Right lobe of liver (tissue), 6 donors: ENCODE measurements around the gene TRABD2B. TPM values are rescaled to one million over a fixed set of nuclear protein-coding genes. Genes with fewer than 3 reads are reported as not detected.

Experiments
- ATAC-seq, 4 donors: fragments of 200-7000 bp; cut with Tn5 transposase; one replicate each; pipeline ENCODE4 v1.9.1; 2020; ENCODE audit warnings: mild to moderate bottlenecking in 4 of 4, moderate library complexity in 4 of 4
- DNase-seq, 3 donors: peaks; one replicate each; pipeline ENCODE4 v3.0.0-alpha.2; 2020
- H3K27ac ChIP-seq, 3 donors: fragments of 200-600 bp; one replicate each; pipeline ENCODE4 v1.8.0; 2022
- H3K27me3 ChIP-seq, 2 donors: fragments of 200-600 bp; one replicate each; pipeline ENCODE4 v1.8.0; 2022
- H3K36me3 ChIP-seq, 4 donors: fragments of 200-600 bp; sonication (generic) in 1 of 4; one replicate each; pipeline versions ENCODE4 v1.5.1 to v1.8.0; 2017 to 2022; ENCODE audit warnings: control low read depth in 1 of 4
- H3K4me1 ChIP-seq, 4 donors: fragments of 200-600 bp; sonication (generic) in 1 of 4; one replicate each; pipeline versions ENCODE4 v1.5.1 to v1.8.0; 2017 to 2022; ENCODE audit warnings: control low read depth in 1 of 4
- H3K4me3 ChIP-seq, 3 donors: fragments of 200-600 bp; one replicate each; pipeline ENCODE4 v1.8.0; 2022
- H3K9me3 ChIP-seq, 4 donors: fragments of 200-600 bp; sonication (generic) in 1 of 4; one replicate each; pipeline versions ENCODE4 v1.5.1 to v1.8.0; 2017 to 2022; ENCODE audit warnings: control low read depth in 1 of 4
- POLR2A ChIP-seq: fragments of 450-650 bp; IDR thresholded peaks from one replicate; pipeline ENCODE4 v1.6.1; 2017; ENCODE audit warnings: antibody characterized with exemption, mild to moderate bottlenecking
- WGBS: methylation state at CpG from one replicate; pipeline ENCODE4 v1.1.6; 2018; ENCODE audit warnings: low coverage, low lambda C conversion rate; ENCODE audit not compliant: insufficient coverage; ENCODE audit errors: missing lambda C conversion rate; 5-methylcytosine and 5-hydroxymethylcytosine counted together
- intact Hi-C, 2 donors: fragments of 100-400 bp; cut with DNase I; formaldehyde crosslinking; loops; one replicate each; pipeline versions ENCODE4 v1.11.2 to v1.14.1; 2022
- total RNA-seq, 6 experiments: library from RNA; depleted of rRNA in 2 of 6; stranded (reverse); fragments of >200 nt in 2 of 6; fragmentation: NEBNext Ultra II Directional in 3 of 6; extraction: Animal tissue kit (Norgen Biotek cat#: 25700) in 3 of 6; gene quantifications; one replicate each; pipeline versions ENCODE4 v1.1.0 to v1.2.4, GENCODE V29; 2016 to 2023
- TF ChIP-seq, protein P1 (sequence below), 4 donors: fragments of 200-600 bp in 3 of 4; fragments of 450-650 bp in 1 of 4; IDR thresholded peaks; one replicate each; pipeline versions ENCODE4 v1.5.1 to v1.8.0; 2016 to 2022; ENCODE audit warnings: antibody characterized with exemption in 4 of 4, mild to moderate bottlenecking in 2 of 4
- donor health status: DM: no; HTN: yes; CAD: no.
- donor health status: DM: no; HTN: no; CAD: no.
- donor health status: DM: no; HTN: no; CAD: no.
- donor health status: DM: no; HTN: yes; CAD: no.
- donor health status: DM: no; HTN: yes; CAD: no.

Gene TRABD2B
- total RNA-seq, 6 experiments from 2014 or later, result 0.55 to 9.5 (median 1.8) TPM

DNA sequence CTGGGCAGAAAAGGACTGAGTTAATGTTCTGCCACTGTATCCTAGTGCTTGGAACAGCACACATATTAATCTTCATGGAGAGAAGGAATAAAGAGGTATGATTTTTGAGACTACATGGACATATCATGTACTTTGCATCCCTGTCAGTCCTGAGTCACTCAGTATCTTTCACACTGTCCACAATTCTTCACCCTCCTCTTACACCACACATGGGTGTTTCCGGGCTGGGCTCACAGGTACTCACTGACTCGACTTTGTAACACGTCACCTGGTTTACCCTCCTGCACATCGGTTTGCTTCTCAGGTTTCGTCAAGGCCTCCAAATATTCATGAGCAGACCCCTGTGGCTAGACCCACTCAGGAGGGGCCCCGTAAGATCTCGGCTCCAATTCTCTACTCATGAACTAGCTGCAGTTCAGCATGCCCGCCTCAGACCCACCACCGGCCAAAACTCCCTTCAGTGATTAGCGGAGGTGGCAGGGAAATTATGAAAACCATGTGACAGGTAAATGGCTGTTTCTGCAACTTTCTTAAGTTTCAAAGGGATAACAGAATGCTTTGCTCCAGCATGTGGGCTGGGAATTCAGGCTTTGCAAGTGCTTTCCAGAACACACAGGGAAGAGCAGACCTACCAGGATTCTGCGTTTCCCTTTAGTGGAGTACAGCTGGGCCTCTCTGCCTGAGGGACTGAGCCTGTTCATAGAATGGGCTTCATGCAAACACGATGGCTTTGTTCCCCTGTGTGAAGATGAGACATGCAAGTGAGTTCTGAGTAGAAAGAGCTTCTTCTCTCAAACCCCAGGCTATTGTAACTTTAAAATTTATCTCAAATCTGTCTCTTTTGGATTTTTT is 31.3 kb upstream of the TRABD2B start:
- Histone ChIP-seq H3K27ac (no peak overlapping the region), H3K27me3 (no peaks in the 10 kb centered on the region), H3K4me1 (peaks cover 0 to 14% (median 0%) of the 10 kb centered on the region in 4 donors), H3K36me3 (no peaks in the 10 kb centered on the region), H3K9me3 (no peaks in the 10 kb centered on the region), H3K4me3 (no peak overlapping the region)
- TF ChIP-seq, protein P1, sequence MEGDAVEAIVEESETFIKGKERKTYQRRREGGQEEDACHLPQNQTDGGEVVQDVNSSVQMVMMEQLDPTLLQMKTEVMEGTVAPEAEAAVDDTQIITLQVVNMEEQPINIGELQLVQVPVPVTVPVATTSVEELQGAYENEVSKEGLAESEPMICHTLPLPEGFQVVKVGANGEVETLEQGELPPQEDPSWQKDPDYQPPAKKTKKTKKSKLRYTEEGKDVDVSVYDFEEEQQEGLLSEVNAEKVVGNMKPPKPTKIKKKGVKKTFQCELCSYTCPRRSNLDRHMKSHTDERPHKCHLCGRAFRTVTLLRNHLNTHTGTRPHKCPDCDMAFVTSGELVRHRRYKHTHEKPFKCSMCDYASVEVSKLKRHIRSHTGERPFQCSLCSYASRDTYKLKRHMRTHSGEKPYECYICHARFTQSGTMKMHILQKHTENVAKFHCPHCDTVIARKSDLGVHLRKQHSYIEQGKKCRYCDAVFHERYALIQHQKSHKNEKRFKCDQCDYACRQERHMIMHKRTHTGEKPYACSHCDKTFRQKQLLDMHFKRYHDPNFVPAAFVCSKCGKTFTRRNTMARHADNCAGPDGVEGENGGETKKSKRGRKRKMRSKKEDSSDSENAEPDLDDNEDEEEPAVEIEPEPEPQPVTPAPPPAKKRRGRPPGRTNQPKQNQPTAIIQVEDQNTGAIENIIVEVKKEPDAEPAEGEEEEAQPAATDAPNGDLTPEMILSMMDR (IDR thresholded peaks at IDR 0.05), result no peak
- TF ChIP-seq POLR2A, result no peak
- ATAC-seq (no peak), DNase-seq (no peak)
- intact Hi-C loops, result no loop called here
- WGBS, result 87% methylated on average over 11 of the region's 12 CpGs

DNA sequence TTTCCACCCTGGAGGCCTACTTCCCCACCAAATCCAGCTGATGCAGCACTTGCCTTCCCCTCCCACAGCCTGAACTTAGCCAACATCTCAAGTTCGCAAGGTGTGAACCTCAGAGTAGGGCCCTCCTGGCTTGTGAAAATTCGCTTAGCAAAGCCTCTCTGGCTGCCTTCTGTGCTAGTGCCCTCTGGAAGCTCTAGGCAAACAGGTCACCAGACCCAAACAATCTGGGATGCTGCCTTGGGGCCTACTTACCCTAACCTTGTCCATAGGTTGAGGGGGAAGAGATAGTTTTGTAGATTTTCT is 30.3 kb upstream of the TRABD2B start:
- 60% methylated on average over 1 of the region's 2 CpGs for WGBS
- H3K4me3 ChIP-seq, result no peak overlapping the region

DNA sequence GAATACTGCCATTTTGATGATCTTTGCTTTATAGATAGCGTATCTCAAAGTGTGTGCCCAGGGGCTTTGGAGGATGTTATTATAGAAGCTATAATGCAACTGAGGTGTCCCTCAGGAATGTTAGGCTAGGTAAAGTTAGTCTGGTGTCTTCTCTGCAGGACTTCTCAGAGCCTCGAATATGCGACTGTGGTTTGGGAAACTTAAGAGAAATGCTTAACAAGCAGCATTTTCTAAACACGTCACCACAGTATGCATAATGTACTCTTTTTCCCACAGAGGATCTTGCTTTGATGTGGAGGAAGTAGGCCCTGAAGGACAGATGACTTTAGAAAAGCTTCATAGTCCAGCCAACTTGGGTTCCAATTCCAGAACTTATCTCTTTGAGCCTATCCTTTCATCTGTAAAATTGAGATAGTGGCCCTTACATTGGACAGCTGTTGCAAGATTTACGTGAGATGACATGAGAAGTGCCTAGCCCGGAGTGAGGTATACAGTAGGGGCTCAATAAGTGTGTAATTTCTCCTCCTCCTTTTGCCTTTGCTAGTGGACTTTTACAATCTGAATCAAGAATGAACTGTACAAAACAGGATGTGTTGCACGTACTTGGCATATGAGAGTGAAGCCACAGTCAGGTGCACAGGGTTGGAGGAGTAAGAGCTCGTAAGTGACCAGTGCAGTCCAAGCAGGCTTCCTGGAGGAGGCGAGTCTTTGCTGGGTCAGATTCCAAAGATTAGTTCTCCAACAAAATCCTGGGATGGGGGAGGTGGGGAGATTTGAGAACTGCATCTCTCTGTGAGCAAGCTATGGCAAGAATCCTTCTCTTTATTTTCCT is 29.7 kb upstream of the TRABD2B start:
- ATAC-seq (no peak), DNase-seq (no peak)
- Histone ChIP-seq H3K9me3 (no peaks in the 10 kb centered on the region), H3K36me3 (no peaks in the 10 kb centered on the region), H3K4me3 (no peak overlapping the region), H3K27ac (no peak overlapping the region), H3K4me1 (peaks cover 0 to 14% (median 0%) of the 10 kb centered on the region in 4 donors), H3K27me3 (no peaks in the 10 kb centered on the region)
- intact Hi-C loops, result no loop called here
- no peak for TF ChIP-seq POLR2A
- TF ChIP-seq, protein P1 (IDR thresholded peaks at IDR 0.05), result no peak
- WGBS, result 87% methylated on average over 7 of the region's 9 CpGs

More for the DNA sequence above, 30.3 kb upstream of the TRABD2B start:
- no peaks in the 10 kb centered on the region for H3K36me3 ChIP-seq
- H3K27me3 ChIP-seq, result no peaks in the 10 kb centered on the region
- DNase-seq (no peak), ATAC-seq (no peak)
- intact Hi-C loops, result no loop called here
- peaks cover 0 to 14% (median 0%) of the 10 kb centered on the region in 4 donors for H3K4me1 ChIP-seq
- no peaks in the 10 kb centered on the region for H3K9me3 ChIP-seq
- TF ChIP-seq, protein P1 (IDR thresholded peaks at IDR 0.05), result no peak
- TF ChIP-seq POLR2A, result no peak
- H3K27ac ChIP-seq, result no peak overlapping the region

DNA sequence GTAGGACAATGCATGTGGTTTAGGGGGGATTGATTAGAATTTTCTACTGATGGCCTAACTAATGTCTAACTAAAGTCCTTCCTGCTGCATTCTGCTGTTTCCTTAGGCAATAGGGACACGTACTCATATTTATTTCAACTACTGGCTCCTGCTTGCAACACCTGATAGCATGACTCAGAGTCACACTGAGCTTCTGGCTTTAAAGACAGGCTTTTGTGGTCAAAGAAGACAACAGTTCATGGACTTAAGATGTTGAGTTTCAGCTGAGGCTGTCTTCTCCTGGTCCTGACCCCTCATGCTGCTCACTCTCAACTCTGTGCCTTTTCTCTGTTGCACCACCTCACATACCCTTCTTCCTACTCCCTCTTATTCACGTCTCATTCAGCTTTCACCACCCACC is 29.1 kb upstream of the TRABD2B start:
- Histone ChIP-seq H3K4me1 (peaks cover 0 to 11% (median 0%) of the 10 kb centered on the region in 4 donors), H3K27me3 (no peaks in the 10 kb centered on the region), H3K4me3 (no peak overlapping the region), H3K27ac (no peak overlapping the region), H3K36me3 (no peaks in the 10 kb centered on the region), H3K9me3 (no peaks in the 10 kb centered on the region)
- intact Hi-C loops, result no loop called here
- ATAC-seq, result no peak
- TF ChIP-seq, protein P1 (IDR thresholded peaks at IDR 0.05), result no peak
- no peak for TF ChIP-seq POLR2A
- 71% methylated on average over 2 of the region's 2 CpGs for WGBS
- no peak for DNase-seq
